AG08396 (cell line): Measurements from ENCODE around the gene LYRM7.
"Not testable (repeated sequence)": the region's sequence is repeated elsewhere in the genome, so short reads cannot be mapped to it uniquely, and the experiment has no call there.

Source experiments
- DNase-seq: peaks from one replicate; pipeline ENCODE4 v3.0.0; 2012; ENCODE audit warnings: low spot score, mixed read lengths

Gene LYRM7

DNA sequence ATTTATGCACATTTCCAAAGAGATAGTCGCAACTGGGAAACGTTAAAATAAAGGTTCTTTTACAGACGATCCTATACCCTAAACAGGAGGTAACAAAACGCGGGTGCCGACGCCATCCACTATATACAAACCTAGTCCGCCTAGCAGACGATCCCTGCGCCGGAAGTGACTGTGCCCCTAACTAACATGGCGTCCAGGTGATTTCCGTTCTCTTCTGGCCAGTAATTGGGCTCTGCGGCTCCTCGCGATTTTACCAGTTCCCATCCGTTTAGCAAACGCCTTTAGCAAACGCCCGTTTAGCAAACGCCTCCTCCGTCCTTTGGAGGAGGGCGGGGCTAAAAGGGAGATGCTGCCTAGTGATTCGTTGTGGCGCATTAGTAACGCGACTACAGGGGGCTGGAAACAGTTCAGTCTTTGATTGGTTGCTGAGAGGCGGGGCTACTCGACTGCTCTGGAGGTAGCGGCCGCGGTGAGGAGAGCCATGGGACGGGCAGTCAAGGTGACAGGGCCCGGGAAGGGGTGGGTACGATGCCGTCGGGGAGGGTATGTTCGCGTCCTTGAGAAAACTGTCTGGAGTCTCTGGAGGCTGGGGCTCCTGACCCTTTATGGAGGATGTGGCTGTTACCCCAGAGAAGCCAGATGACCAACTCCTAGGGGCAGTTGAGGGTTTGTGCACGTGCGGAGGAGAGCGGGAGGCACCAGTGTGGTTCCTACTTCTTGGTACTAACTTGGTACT, at the start of gene LYRM7:
Gene LYRM7 (plus strand): TSS at position 405 of the 736 bp plus-strand sequence. CDS start 77 bp downstream, at position 482.
- peak; percentile 92 for DNase-seq

DNA sequence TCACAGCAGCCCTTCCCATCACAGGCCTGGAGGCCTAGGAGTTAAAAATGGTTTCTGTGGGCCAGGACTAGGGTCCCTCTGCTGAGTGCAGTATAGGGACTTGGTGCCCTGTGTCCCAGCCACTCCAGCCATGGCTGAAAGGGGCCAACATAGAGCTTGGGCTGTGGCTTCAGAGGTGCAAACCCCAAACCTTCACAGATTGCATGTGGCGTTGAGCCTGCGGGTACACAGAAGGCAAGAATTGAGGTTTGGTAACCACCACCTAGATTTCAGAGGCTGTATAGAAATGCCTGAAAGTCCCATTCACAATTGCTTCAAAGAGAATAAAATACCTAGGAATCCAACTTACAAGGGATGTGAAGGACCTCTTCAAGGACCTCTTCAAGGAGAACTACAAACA, 43.5 kb upstream of the LYRM7 start:
- DNase-seq: not testable (repeated sequence)

DNA sequence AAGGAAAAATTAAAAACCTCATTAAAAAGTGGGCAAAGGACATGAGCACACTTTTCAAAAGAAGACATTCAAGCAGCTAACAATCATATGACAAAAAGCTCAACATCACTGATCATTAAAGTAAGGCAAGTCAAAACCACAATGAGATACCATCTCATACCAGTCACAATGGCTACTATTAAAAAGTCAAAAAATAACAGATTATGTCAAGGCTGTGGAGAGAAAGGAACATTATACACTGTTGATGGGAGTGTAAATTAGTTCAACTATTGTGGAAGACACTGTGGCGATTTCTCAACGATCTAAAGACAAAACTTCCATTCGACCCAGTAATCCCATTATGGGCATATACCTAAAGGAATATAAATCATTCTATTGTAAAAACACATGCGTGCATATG, 41.4 kb upstream of the LYRM7 start:
- DNase-seq: no peak

DNA sequence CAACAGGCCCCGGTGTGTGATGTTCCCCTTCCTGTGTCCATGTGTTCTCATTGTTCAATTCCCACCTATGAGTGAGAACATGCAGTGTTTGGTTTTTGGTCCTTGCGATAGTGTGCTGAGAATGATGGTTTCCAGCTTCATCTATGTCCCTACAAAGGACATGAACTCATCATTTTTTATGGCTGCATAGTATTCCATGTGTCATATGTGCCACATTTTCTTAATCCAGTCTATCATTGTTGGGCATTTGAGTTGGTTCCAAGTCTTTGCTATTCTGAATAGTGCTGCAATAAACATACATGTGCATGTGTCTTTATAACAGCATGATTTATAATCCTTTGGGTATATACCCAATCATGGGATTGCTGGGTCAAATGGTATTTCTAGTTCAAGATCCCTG, 37.7 kb upstream of the LYRM7 start:
- DNase-seq: not testable (repeated sequence)

DNA sequence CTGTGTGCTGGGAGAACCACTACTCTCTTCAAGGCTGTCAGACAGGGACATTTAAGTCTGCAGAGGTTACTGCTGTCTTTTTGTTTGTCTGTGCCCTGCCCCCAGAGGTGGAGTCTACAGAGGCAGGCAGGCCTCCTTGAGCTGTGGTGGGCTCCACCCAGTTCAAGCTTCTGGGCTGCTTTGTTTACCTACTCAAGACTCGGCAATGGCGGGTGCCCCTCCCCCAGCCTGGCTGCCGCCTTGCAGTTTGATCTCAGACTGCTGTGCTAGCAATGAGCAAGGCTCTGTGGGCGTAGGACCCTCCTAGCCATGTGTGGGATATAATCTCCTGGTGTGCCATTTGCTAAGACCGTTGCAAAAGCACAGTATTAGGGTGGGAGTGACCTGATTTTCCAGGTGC, 32.3 kb upstream of the LYRM7 start:
- DNase-seq: not testable (repeated sequence)

DNA sequence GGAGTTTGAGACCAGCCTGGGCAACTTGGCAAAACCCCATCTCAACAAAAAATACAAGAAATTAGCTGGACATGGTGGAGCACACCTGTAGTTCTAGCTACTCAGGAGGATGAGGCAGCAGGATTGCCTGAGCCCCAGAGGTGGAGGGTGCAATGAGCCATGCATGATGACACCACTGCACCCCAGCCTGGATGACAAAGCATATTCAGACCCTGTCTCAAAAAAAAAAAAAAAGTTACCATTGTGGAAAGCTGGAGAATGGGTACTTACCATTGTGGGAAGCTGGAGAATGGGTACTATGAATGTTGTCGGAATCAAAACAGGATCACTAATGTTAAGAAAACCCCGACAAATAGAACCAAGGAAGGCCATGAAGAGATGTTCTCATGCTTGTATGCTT, 31.4 kb upstream of the LYRM7 start:
- no peak for DNase-seq

DNA sequence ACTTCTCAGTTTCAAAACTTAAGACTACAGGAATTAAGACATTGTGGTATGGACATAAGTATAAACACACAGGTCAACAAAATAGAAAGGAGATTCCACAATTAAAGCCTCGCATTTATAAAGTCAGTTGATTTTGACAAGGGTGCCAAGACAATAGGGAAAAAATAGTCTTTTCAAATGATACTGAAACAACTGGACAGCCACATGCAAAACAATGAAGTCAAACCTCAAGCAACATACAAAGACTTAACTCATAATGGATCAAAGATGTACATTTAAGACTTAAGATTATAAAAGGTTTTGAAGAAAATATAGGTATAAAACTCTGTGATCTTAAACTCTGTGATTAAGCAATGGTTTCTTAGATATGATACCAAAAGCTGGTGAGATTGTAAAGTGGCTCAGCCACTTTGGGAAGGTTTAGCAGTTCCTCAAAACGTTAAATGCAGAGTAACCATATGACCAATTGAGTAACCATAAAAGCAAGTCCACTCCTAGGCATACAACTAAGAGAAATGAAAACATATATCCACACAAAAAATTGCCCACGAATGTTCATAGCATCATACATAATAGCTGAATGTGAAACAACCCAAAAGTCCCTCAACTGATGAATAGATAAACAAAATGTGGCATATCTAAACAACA, 27.6 kb upstream of the LYRM7 start:
- DNase-seq: no peak

DNA sequence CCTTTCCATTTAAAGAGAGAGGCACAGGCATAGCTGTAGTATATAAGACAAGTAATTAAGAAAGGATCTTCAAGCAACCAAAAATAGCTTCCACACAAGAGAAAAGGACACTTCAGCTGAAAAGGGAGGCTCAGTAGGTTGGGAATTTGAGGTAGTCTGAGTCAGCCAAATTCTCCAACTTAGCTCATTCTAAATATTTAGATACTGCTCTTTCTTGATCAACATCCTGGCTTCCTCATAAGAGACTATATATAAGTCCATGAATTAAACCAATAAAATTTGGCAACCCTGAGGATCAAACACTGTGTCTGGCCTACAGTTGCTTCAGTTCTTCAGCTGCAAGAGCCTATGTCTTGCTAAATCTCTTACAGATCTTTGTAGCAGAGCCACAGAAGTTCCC, 23.5 kb upstream of the LYRM7 start:
- peak; percentile 31 for DNase-seq

DNA sequence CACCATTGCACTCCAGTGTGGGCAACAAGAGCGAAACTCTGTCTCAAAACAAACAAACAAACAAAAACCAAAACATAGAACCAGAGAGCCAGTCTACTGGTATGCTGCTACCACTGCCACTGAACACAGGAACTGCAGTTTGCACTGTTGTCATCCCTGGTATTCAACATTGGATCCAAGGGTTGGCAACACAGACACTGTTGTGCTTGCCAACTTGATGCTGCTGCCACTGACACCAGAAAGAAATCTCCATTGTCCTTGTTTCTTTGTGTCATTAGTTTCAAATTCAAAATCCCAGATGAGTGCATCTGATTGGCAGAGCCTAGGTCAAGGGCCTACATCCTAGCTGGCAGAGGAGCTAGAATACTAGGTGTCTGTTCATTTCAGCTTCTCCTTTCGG, 21.9 kb upstream of the LYRM7 start:
- no peak for DNase-seq

- DNase-seq: no peak
Measured at GRCh38 chr5:131150408-131150807, 20.3 kb upstream of the LYRM7 start.

DNA sequence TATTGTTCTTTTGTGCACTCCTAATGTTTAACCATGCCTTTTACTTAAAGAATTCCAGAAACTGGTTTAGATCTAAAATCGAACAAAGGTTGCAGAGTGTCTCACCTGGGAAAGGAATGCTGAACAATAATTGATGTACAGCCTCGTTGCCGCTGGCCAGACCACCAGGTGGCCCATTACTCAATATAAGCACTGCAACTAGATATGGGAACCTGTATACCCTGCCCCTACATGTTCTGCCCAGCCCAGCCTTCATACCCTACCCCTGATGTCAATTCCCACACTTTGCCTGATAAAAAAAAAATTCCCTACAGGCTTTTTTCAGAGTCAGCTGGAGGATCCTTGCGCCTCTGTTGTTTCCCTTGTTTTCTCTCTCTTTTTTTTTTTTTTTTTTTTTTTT, 19.5 kb upstream of the LYRM7 start:
- DNase-seq: no peak

DNA sequence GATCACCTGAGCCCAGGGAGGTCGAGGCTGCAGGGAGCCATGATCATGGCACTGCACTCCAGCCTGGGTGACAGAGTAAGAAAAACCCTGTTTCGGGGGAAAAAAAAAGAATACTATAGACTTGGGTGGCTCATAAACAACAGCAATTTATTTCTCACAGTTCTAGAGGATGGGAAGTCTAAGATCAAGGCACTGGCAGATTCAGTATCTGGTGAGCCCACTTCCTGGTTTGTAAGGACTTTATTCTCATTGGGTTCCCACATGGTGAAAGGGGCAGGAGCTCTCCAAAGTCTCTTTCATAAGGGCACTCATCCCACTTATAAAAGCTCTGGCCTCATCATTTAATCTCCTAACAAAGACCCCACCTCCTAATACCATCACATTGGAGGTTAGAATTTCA, 14.4 kb upstream of the LYRM7 start:
- DNase-seq: no peak

DNA sequence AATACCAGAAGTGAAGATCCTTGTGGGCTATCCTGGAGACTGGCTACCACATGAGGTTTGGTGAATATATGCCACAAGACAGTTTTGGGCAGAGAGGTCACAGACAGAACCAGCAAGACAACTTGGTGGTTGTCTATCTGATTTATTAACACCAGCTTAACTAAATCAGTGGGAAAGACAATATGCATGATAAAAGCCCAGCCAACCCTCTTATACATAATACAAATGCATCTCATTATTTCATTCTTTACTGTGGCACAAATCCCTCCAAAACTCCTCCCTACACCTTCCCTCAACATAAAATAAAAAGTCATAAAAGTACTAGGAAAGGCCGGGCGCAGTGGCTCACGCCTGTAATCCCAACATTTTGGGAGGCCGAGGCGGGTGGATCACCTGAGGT, 13.8 kb upstream of the LYRM7 start:
- DNase-seq: no peak

DNA sequence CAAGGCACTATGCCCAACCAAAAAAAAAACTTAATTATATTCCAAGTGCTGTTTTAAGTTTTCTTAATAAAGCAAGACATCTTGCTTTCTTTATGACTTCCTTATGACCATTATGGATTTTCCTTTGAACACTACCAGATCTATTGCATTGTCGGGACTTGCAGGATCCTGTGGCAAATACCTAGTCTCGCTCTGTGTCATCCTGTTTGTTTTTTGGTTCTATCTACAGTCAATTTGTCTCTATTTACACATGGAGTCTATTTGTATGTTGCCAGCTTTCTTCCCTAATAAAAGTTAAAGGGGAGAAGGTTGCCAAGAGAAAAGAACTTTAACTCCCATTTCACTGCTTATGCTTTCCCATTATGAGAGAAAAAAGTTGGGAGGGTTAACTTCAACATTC, 10.6 kb upstream of the LYRM7 start:
- no peak for DNase-seq

GRCh38 chr5:131163276-131164119, 7.2 kb upstream of the LYRM7 start:
- DNase-seq: peak; percentile 23

GRCh38 chr5:131164191-131165118, 6.3 kb upstream of the LYRM7 start:
- DNase-seq: peak; percentile 89

DNA sequence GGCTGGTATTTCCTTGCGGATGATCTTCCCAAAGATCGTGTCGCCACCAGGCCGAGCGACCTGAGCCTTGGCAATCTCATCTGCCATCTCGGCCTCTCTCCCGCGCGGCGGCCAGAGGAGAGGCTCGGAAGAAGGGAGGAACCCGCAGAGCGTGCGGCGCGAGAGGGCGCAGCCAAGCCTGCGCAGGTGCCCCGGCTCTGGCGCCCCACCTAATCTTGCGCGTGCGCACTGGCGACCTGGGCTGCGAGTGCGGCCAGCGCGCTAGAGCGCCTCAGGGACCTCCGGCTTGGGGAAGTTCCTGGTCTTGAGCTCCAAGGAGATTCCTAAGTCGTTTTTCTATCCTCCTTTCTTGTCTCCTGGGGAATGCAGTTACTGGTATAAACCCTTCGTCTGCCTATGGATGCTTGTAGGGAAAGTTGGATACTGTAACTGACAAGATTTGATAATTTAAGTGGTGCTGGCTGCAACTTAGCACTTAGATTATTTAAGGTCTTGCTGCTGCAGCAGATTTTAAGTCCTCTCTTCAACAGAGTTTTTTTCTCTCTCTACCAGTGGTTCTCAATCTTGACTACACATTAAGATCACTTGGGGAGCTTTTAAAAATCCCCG, 5.5 kb upstream of the LYRM7 start, which contains the start of gene HINT1:
Gene HINT1 (minus strand): TSS at position 138 of the 609 bp plus-strand sequence. CDS start 51 bp downstream, at position 87.
- peak; percentile 96 for DNase-seq

GRCh38 chr5:131167615-131168014, 3.1 kb upstream of the LYRM7 start:
- no peak for DNase-seq

- DNase-seq: no peak
Measured at GRCh38 chr5:131169810-131170539, 769 bp upstream of the LYRM7 start.

GRCh38 chr5:131171276-131171810, 599 bp downstream of the LYRM7 start:
- no peak for DNase-seq
